Measurements from ENCODE around the gene MVK.

Gene MVK

GRCh38 chr12:109545826-109546225 lies 27.8 kb upstream of the MVK start:
- DNase-seq (ENCODE audit: low spot score), result no peak

GRCh38 chr12:109547286-109547685 lies 26.3 kb upstream of the MVK start:
- no peak for DNase-seq (ENCODE audit: low spot score)

- no peak for DNase-seq (ENCODE audit: low spot score)
Observed at GRCh38 chr12:109548258-109548657, 25.3 kb upstream of the MVK start.

- no peak for DNase-seq (ENCODE audit: low spot score)
Observed at GRCh38 chr12:109549613-109550270, 23.9 kb upstream of the MVK start.

- no peak for DNase-seq (ENCODE audit: low spot score)
Observed at GRCh38 chr12:109550281-109550680, 23.3 kb upstream of the MVK start.

GRCh38 chr12:109551108-109551507 lies 22.5 kb upstream of the MVK start:
- no peak for DNase-seq (ENCODE audit: low spot score)

- no peak for DNase-seq (ENCODE audit: low spot score)
Observed at GRCh38 chr12:109552971-109553370, 20.6 kb upstream of the MVK start.

GRCh38 chr12:109553483-109553882 lies 20.1 kb upstream of the MVK start:
- DNase-seq (ENCODE audit: low spot score), result no peak

GRCh38 chr12:109553906-109554500 lies 19.6 kb upstream of the MVK start:
- no peak for DNase-seq (ENCODE audit: low spot score)

GRCh38 chr12:109554761-109555160 lies 18.8 kb upstream of the MVK start:
- DNase-seq (ENCODE audit: low spot score), result no peak

GRCh38 chr12:109555431-109556315 lies 17.9 kb upstream of the MVK start:
- DNase-seq (ENCODE audit: low spot score), result no peak

GRCh38 chr12:109557200-109557599 lies 16.4 kb upstream of the MVK start:
- DNase-seq (ENCODE audit: low spot score), result no peak

GRCh38 chr12:109557805-109558204 lies 15.8 kb upstream of the MVK start:
- no peak for DNase-seq (ENCODE audit: low spot score)

- DNase-seq (ENCODE audit: low spot score), result no peak
Observed at GRCh38 chr12:109558374-109559199, 15.0 kb upstream of the MVK start.

- DNase-seq (ENCODE audit: low spot score), result no peak
Observed at GRCh38 chr12:109559200-109559505, 14.4 kb upstream of the MVK start.

GRCh38 chr12:109559601-109560000 lies 14.0 kb upstream of the MVK start:
- no peak for DNase-seq (ENCODE audit: low spot score)

- DNase-seq (ENCODE audit: low spot score), result no peak
Observed at GRCh38 chr12:109560867-109561710, 12.5 kb upstream of the MVK start.

GRCh38 chr12:109561711-109562030 lies 11.9 kb upstream of the MVK start:
- no peak for DNase-seq (ENCODE audit: low spot score)

- no peak for DNase-seq (ENCODE audit: low spot score)
Observed at GRCh38 chr12:109562871-109563270, 10.7 kb upstream of the MVK start.

GRCh38 chr12:109563291-109564284 lies 10.0 kb upstream of the MVK start:
- no peak for DNase-seq (ENCODE audit: low spot score)

All from iPS-NIHi11 (cell line).